ENCODE measurements around the gene UGDH. TPM values are rescaled to one million over a fixed set of nuclear protein-coding genes. Genes with fewer than 3 reads are reported as not detected.

UGDH gene
- total and polyA plus RNA-seq, 2 of the 8 experiments (the other 6 are each of a cell fraction or from before 2014, with no cell fraction given), result 32.0 to 128 TPM

DNA sequence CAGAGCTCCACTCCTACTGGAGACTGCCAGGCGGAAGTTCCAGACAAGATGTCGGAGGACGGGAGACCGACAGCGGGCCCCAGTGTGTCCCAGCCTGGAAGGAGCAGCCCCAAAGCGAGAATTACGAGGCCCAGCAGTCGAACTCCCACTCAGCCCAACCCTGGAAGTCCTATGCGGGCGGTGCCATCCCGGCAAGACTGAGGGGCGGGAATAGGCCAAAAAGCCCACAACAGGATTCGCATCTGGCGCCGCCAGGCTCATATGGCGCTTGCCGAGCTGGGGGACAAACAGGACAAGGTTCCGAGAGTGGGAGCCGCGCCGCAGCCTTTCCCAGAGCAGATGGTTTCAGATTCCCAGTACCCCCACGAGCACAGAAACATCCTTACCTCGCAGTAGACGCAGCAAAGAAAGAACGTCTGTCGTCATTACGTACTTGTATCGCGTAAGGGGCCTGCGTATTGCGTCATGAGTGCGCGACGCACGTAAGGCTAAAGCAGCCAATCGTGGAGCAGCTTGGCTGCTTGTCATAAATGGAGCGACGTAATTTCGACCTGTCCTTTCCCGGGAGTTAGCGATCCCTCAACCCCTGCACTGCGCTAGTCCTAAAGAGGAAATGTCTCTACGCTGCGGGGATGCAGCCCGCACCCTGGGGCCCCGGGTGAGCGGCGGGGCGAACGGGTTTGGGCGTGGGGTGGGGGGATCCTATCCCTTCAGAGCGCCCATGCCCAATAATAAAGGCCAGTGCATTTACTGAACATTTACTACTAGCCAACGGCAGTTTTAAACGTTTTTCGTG is 68.5 kb downstream of the UGDH start, which contains the start of the genes LIAS and RPL9 (continued):
- peak; percentile 93 for TF ChIP-seq CEBPB (IDR thresholded peaks at IDR 0.05; ENCODE audit: low read depth, low read length)
- no peak for TF ChIP-seq JUN (IDR thresholded peaks at IDR 0.05; ENCODE audit: low read depth, low read length)
- TF ChIP-seq SAP30 (IDR thresholded peaks at IDR 0.05; ENCODE audit: insufficient read depth, insufficient replicate concordance, low read length), result peak; percentile 5
- TF ChIP-seq, protein P1, sequence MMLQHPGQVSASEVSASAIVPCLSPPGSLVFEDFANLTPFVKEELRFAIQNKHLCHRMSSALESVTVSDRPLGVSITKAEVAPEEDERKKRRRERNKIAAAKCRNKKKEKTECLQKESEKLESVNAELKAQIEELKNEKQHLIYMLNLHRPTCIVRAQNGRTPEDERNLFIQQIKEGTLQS (IDR thresholded peaks at IDR 0.05; ENCODE audit: insufficient read depth, low read depth, low read length), result peak; percentile 86
- TF ChIP-seq GABPA (IDR thresholded peaks at IDR 0.05; ENCODE audit: borderline replicate concordance, insufficient read depth, low read length), result no peak
- peak; percentile 63 for TF ChIP-seq BRCA1 (IDR thresholded peaks at IDR 0.05; ENCODE audit: low read depth, low read length)
- peak; percentile 79 for TF ChIP-seq CHD2 (IDR thresholded peaks at IDR 0.05; ENCODE audit: low read length)
- peak; percentile 84 for TF ChIP-seq ASH2L (IDR thresholded peaks at IDR 0.05; ENCODE audit: low read length)
- TF ChIP-seq, protein P2, sequence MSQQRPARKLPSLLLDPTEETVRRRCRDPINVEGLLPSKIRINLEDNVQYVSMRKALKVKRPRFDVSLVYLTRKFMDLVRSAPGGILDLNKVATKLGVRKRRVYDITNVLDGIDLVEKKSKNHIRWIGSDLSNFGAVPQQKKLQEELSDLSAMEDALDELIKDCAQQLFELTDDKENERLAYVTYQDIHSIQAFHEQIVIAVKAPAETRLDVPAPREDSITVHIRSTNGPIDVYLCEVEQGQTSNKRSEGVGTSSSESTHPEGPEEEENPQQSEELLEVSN (IDR thresholded peaks at IDR 0.05), result no peak
- 0 out of 2 replicates have a peak, but pooled peaks have one; percentile 10 for TF ChIP-seq EGR1 (IDR thresholded peaks at IDR 0.05; ENCODE audit: borderline replicate concordance, low read depth, low read length)
- no peak for TF ChIP-seq HDAC6 (IDR thresholded peaks at IDR 0.05; ENCODE audit: low read depth, low read length)
- no peak for TF ChIP-seq EZH2 (IDR thresholded peaks at IDR 0.05; ENCODE audit: low read depth, low read length, severe bottlenecking)
- TF ChIP-seq NRF1 (IDR thresholded peaks at IDR 0.05; ENCODE audit: low read depth, low read length), result no peak
- no peak for TF ChIP-seq RAD21 (IDR thresholded peaks at IDR 0.05 in 1 of 2, conservative IDR thresholded peaks at IDR 0.05 in 1 of 2; ENCODE audit: low read depth in 2 of 2, low read length in 2 of 2)
- TF ChIP-seq SUZ12 (IDR thresholded peaks at IDR 0.05; ENCODE audit: low read length), result no peak
- peak; percentile 88 for TF ChIP-seq KDM5A (IDR thresholded peaks at IDR 0.05; ENCODE audit: low read length)
- peak; percentile 76 for TF ChIP-seq TAF7 (optimal IDR thresholded peaks at IDR 0.05; ENCODE audit: borderline replicate concordance, low read depth, low read length)
- TF ChIP-seq POU5F1 (IDR thresholded peaks at IDR 0.05; ENCODE audit: low read depth, low read length), result no peak
- TF ChIP-seq BACH1 (IDR thresholded peaks at IDR 0.05; ENCODE audit: low read length), result 0 out of 2 replicates have a peak, but pooled peaks have one; percentile 13
- no peak for TF ChIP-seq SP4 (IDR thresholded peaks at IDR 0.05; ENCODE audit: low read length)
- TF ChIP-seq MAFK (IDR thresholded peaks at IDR 0.05; ENCODE audit: low read depth, low read length), result no peak
- no peak for TF ChIP-seq SIX5 (IDR thresholded peaks at IDR 0.05; ENCODE audit: low read depth, low read length)
- TF ChIP-seq TCF12 (IDR thresholded peaks at IDR 0.05; ENCODE audit: low read depth, low read length), result no peak
- TF ChIP-seq FOSL1 (IDR thresholded peaks at IDR 0.05; ENCODE audit: insufficient read depth, low read depth, low read length), result no peak

All from H1 (cell line).